Measurements from ENCODE around the gene FAM124A. TPM values are rescaled to one million over a fixed set of nuclear protein-coding genes. Genes with fewer than 3 reads are reported as not detected.

Gene FAM124A
- total RNA-seq, 1 experiment from 2014 or later: 3.1 TPM

DNA sequence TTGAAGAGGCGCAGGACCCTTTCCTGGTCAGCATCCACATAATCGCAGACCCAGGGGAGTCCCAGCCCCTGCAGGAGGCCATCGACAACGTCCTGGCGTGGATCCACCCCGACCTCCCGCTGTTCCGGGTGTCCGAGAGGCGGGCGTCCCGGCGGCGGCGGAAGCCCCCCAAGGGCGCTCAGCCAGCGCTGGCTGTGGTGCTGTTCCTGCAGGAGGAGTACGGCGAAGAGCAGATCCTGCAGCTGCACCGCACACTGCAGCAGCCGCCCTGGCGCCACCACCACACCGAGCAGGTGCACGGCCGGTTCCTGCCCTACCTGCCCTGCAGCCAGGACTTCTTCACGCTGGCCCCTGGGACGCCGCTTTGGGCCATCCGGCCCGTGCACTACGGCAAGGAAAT, 29.3 kb downstream of the FAM124A start:
- RAD21 ChIA-PET (ENCODE audit: low non-redundant PET in 1 of 2, low total read pairs in 2 of 2, uncharacterized antibody in 2 of 2, unreplicated experiment in 2 of 2): no interaction called here
- Histone ChIP-seq H3K9me3 (ENCODE audit: control insufficient read depth in 1 of 2, insufficient read depth in 1 of 2, low read depth in 1 of 2, low read length in 2 of 2) (no peaks in the 10 kb centered on the region), H4K20me1 (ENCODE audit: insufficient read depth) (no peaks in the 10 kb centered on the region), H3K36me3 (ENCODE audit: control insufficient read depth in 1 of 2, insufficient read depth in 2 of 2, low read length in 2 of 2) (no peaks in the 10 kb centered on the region), H3K4me1 (ENCODE audit: control insufficient read depth in 1 of 2, insufficient read depth in 2 of 2, low read length in 2 of 2) (peaks cover 0 to 6% of the 10 kb centered on the region in 2 experiments; a peak in 1 of 4 replicates), H3K9ac (ENCODE audit: low read length) (no peak overlapping the region), H3K4me3 (replicated peaks in 1 of 2; ENCODE audit: low read depth in 1 of 2, low read length in 2 of 2) (no peak overlapping the region), H3K4me2 (ENCODE audit: low read length) (no peak overlapping the region), H3K27me3 (ENCODE audit: insufficient read depth, low read length) (no peaks in the 10 kb centered on the region), H3K79me2 (ENCODE audit: insufficient read depth, low read length) (no peaks in the 10 kb centered on the region), H3K27ac (ENCODE audit: low read depth, low read length) (no peak overlapping the region), H3K9me2 (ENCODE audit: insufficient read depth) (no peaks in the 10 kb centered on the region), H2AFZ (ENCODE audit: low read depth, low read length, poor library complexity, severe bottlenecking) (no peak overlapping the region)
- ATAC-seq: no peak
- CTCF ChIA-PET: interaction anchor here (1.4 kb wide), 1 partner anchor 11 kb away, joined by 3 read pairs; no protein-coding TSS in a partner anchor
- TF ChIP-seq TCF7L2 (IDR thresholded peaks at IDR 0.05; ENCODE audit: borderline replicate concordance, extremely low read depth, insufficient read depth, insufficient read length): no peak
- no peak for TF ChIP-seq RAD21 (IDR thresholded peaks at IDR 0.05; ENCODE audit: low read depth)
- no peak for TF ChIP-seq POLR2AphosphoS5 (IDR thresholded peaks at IDR 0.05; ENCODE audit: low read depth, low read length)
- no peak for TF ChIP-seq SRF (IDR thresholded peaks at IDR 0.05; ENCODE audit: low read depth)
- no peak for TF ChIP-seq EGR1 (IDR thresholded peaks at IDR 0.05; ENCODE audit: low read depth)
- no peak for TF ChIP-seq ZNF274 (IDR thresholded peaks at IDR 0.05; ENCODE audit: low read depth, low read length)
- no peak for TF ChIP-seq CEBPB (IDR thresholded peaks at IDR 0.05; ENCODE audit: low read depth)
- TF ChIP-seq ATF3 (IDR thresholded peaks at IDR 0.05): no peak
- no peak for TF ChIP-seq YY1 (IDR thresholded peaks at IDR 0.05; ENCODE audit: extremely low read depth, insufficient replicate concordance, low read depth, low read length)
- TF ChIP-seq EZH2 (IDR thresholded peaks at IDR 0.05): no peak
- TF ChIP-seq CTCF (IDR thresholded peaks at IDR 0.05 in 2 of 3, conservative IDR thresholded peaks at IDR 0.05 in 1 of 3; ENCODE audit: borderline replicate concordance in 1 of 3, insufficient read depth in 1 of 3, low read depth in 2 of 3, low read length in 2 of 3): no peak
- POLR2A ChIA-PET: no interaction called here
- BruUV-seq (replicated peaks): no TSS peak
- DNase-seq (ENCODE audit: low read depth, low spot score): no peak
- intact Hi-C loops (cut with micrococcal nuclease): no loop called here
